Measurements from ENCODE around the gene FZD1. TPM values are rescaled to one million over a fixed set of nuclear protein-coding genes. Genes with fewer than 3 reads are reported as not detected.

Gene FZD1
- total and polyA plus RNA-seq, 2 of the 13 experiments (the other 11 are each of a cell fraction or from before 2014, with no cell fraction given) = 0.22 to 0.80 TPM

- TF ChIP-seq ZNF512B (CRISPR knock-in tag; IDR thresholded peaks at IDR 0.05; ENCODE audit: borderline replicate concordance) = no peak
- TF ChIP-seq ZNF124 (CRISPR knock-in tag; IDR thresholded peaks at IDR 0.05) = no peak
- peak; percentile 86 for TF ChIP-seq CEBPG (CRISPR knock-in tag; IDR thresholded peaks at IDR 0.05)
- peak; percentile 65; the same call in 1 of the 2 replicates for TF ChIP-seq ZNF12 (CRISPR knock-in tag; IDR thresholded peaks at IDR 0.05)
- no peak for TF ChIP-seq ZNF749 (CRISPR knock-in tag; IDR thresholded peaks at IDR 0.05; ENCODE audit: borderline replicate concordance)
- no peak for TF ChIP-seq BCL6 (CRISPR knock-in tag; IDR thresholded peaks at IDR 0.05)
- TF ChIP-seq MIER3 (CRISPR knock-in tag; IDR thresholded peaks at IDR 0.05; ENCODE audit: borderline replicate concordance) = no peak
- peak; percentile 59; the same call in 1 of the 2 replicates for TF ChIP-seq ELF3 (CRISPR knock-in tag; IDR thresholded peaks at IDR 0.05)
- TF ChIP-seq CEBPB (IDR thresholded peaks at IDR 0.05; ENCODE audit: borderline replicate concordance, low read depth, low read length) = peak; percentile 97
Measured at GRCh38 chr7:91240376-91240941, 23.8 kb upstream of the FZD1 start (continued).

- H3K4me1 ChIP-seq (ENCODE audit: insufficient read depth, low read length) = peaks cover 16% of the 10 kb centered on the region
- no peaks in the 10 kb centered on the region for H3K27me3 ChIP-seq (ENCODE audit: control insufficient read depth in 1 of 2, insufficient read depth in 2 of 2, low read length in 2 of 2)
- WGBS (ENCODE audit: low lambda C conversion rate) = 17% methylated on average over 8 of the region's 8 CpGs
- no peak overlapping the region for H2AFZ ChIP-seq (ENCODE audit: low read length)
- H3K4me2 ChIP-seq (ENCODE audit: low read depth, low read length) = no peak overlapping the region
- no peak for FAIRE-seq
- H3K9ac ChIP-seq (ENCODE audit: insufficient read depth, low read depth, low read length) = no peak overlapping the region
- no peak overlapping the region for H3K4me3 ChIP-seq (replicated peaks in 1 of 3; ENCODE audit: insufficient read depth in 1 of 3, low read depth in 2 of 3, low read length in 3 of 3)
- BruUV-seq (replicated peaks) = no TSS peak
- intact Hi-C loops (cut with micrococcal nuclease; ENCODE audit: unreplicated experiment) = no loop called here
- 0 out of 3 replicates have a peak, but pooled peaks have one; percentile 40 for ATAC-seq
- H3K79me2 ChIP-seq (ENCODE audit: insufficient read depth, low read length) = no peaks in the 10 kb centered on the region
- ChIA-PET CTCF (ENCODE audit: low intra/inter-chr PET ratio, low total read pairs) (no interaction called here), POLR2A (no interaction called here)
- in situ Hi-C loops (cut with HindIII; ENCODE audit: extremely low pct_ligation_motif_present, low pct_unique_long_range_greater_than_20kb) = no loop called here
- H3K9me3 ChIP-seq (ENCODE audit: low read length) = no peaks in the 10 kb centered on the region
- no peak overlapping the region for H3K27ac ChIP-seq (ENCODE audit: extremely low read length, insufficient read depth, low read length)
- H3K36me3 ChIP-seq (replicated peaks in 1 of 2; ENCODE audit: control insufficient read depth in 1 of 2, insufficient read depth in 2 of 2, low read length in 2 of 2) = no peaks in the 10 kb centered on the region
- DNase-seq (ENCODE audit: low spot score) = no peak
- H4K20me1 ChIP-seq (ENCODE audit: insufficient read depth, low read length) = no peaks in the 10 kb centered on the region
- TF ChIP-seq ZNF17 (CRISPR knock-in tag; IDR thresholded peaks at IDR 0.05) (no peak), ZBTB20 (CRISPR knock-in tag; IDR thresholded peaks at IDR 0.05; ENCODE audit: borderline replicate concordance, low read depth) (no peak), ZKSCAN5 (CRISPR knock-in tag; IDR thresholded peaks at IDR 0.05) (no peak), KDM4B (CRISPR knock-in tag; IDR thresholded peaks at IDR 0.05) (no peak), NFATC3 (CRISPR knock-in tag; IDR thresholded peaks at IDR 0.05) (no peak), ZNF672 (CRISPR knock-in tag; IDR thresholded peaks at IDR 0.05) (no peak), NFYC (CRISPR knock-in tag; IDR thresholded peaks at IDR 0.05) (no peak), E2F5 (CRISPR knock-in tag; conservative IDR thresholded peaks at IDR 0.05) (no peak), ZZZ3 (CRISPR knock-in tag; IDR thresholded peaks at IDR 0.05; ENCODE audit: borderline replicate concordance) (no peak), HMG20B (CRISPR knock-in tag; conservative IDR thresholded peaks at IDR 0.05) (no peak), XRCC5 (optimal IDR thresholded peaks at IDR 0.05; ENCODE audit: low read length) (no peak), NCOA2 (CRISPR knock-in tag; IDR thresholded peaks at IDR 0.05) (no peak), ZNF33B (CRISPR knock-in tag; IDR thresholded peaks at IDR 0.05) (no peak), ZNF720 (CRISPR knock-in tag; IDR thresholded peaks at IDR 0.05) (no peak)
Measured at GRCh38 chr7:91242097-91242844, 22.0 kb upstream of the FZD1 start.
